Activated T-helper 2 cell treated with anti-CD3 and anti-CD28 coated beads, Interferon-gamma antibody, Interleukin-2, Interleukin-4, amounts not matched to agents 10 μg/mL and 5 μg/mL and 100 μg/mL, durations not matched to agents 14 hours and 24 hours and 36 hours (primary cell): ENCODE measurements around the gene CD40. TPM values are rescaled to one million over a fixed set of nuclear protein-coding genes. Genes with fewer than 3 reads are reported as not detected.

ENCODE experiments used
- DNase-seq: peaks from one replicate; pipeline ENCODE4 v3.0.0; 2021; ENCODE audit warnings: low spot score
- H3K27ac Mint-ChIP-seq: one replicate; pipeline ENCODE4 v1.8.0; 2021; ENCODE audit warnings: mixed read lengths
- H3K27me3 Mint-ChIP-seq: one replicate; pipeline ENCODE4 v1.8.0; 2021; ENCODE audit warnings: low read depth, mixed read lengths
- H3K36me3 Mint-ChIP-seq: one replicate; pipeline ENCODE4 v1.8.0; 2021; ENCODE audit warnings: low read depth, mixed read lengths
- H3K4me1 Mint-ChIP-seq: one replicate; pipeline ENCODE4 v1.8.0; 2021; ENCODE audit warnings: low read depth, mixed read lengths
- H3K4me3 Mint-ChIP-seq: one replicate; pipeline ENCODE4 v1.8.0; 2021; ENCODE audit warnings: low read depth, mild to moderate bottlenecking, moderate library complexity, mixed read lengths
- H3K9me3 Mint-ChIP-seq: one replicate; pipeline ENCODE4 v1.8.0; 2021; ENCODE audit warnings: mixed read lengths
- intact Hi-C: fragments of 100-400 bp; cut with micrococcal nuclease; formaldehyde crosslinking; loops from one replicate; pipeline ENCODE4 v1.15.1; 2023
- total RNA-seq: library from RNA; stranded (reverse); gene quantifications from 2 replicates; pipeline ENCODE4 v1.2.3, GENCODE V29; 2022

CD40 gene
- total RNA-seq, 1 donor from 2014 or later, result 0.91 TPM

DNA sequence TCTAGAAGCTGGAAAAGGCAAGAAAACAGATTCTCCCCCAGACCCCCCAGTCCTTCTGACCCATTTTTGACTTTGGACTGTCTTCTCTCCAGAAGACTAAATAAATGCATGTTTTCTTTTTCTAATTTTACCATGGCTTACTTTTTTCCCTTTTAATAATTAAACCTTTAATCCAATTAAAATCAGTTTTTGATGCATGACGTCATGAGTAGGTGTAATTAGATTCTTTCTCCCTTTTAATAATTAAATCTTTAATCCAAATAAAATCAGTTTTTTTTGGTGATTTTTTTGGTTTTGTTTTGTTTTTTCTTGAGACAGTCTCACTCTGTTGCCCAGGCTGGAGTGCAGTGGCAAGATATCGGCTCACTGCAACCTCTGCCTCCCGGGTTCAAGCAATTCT, 15.2 kb upstream of the CD40 start:
- Mint-ChIP-seq H3K9me3 (no peaks in the 10 kb centered on the region), H3K27ac (no peak overlapping the region), H3K4me1 (no peaks in the 10 kb centered on the region), H3K36me3 (no peaks in the 10 kb centered on the region), H3K4me3 (no peak overlapping the region), H3K27me3 (peaks cover 53% of the 10 kb centered on the region)
- intact Hi-C loops, result no loop called here
- DNase-seq, result no peak

DNA sequence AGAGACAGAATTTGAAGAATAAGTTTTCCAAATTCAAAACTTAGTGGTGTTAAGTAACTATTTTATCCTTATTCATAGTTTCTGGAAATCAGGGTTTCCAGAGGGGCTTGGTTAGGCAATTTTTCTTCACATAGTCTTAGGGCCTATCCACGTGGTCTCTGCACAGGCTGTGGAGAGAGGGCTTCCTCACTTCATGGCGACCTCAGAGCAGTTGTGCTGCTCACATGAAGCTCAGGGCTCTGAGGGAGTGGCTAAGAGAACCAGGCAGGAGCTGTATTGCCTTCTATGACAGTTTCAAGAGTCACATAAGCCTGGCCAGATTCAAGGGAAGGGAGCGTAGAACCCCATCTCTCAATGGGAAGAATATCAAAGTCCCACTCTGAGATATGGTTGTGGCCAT, 13.9 kb upstream of the CD40 start:
- no peak for DNase-seq
- H3K27me3 Mint-ChIP-seq, result peaks cover 58% of the 10 kb centered on the region
- H3K4me3 Mint-ChIP-seq, result no peak overlapping the region
- no peak overlapping the region for H3K27ac Mint-ChIP-seq
- H3K36me3 Mint-ChIP-seq, result no peaks in the 10 kb centered on the region
- no peaks in the 10 kb centered on the region for H3K9me3 Mint-ChIP-seq
- intact Hi-C loops, result no loop called here
- H3K4me1 Mint-ChIP-seq, result peaks cover 1% of the 10 kb centered on the region

DNA sequence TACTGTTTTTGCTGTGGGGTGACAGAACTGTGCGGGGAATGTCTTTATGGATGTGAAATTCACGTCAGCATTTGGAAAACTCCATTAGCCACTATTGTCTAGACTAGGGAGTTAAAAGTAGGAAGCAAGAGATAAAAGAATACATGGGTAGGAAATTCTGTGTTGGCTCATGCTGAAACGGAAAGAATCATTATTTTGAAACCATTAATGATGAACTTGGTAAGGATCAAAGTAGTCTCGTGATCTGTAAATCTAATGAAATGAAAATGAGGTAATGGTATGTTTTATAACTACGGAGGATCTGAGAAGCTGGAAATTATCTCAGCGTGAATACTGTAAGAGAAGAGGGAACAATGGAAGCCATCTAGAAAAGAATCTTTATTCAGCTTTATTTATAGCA, 11.1 kb upstream of the CD40 start:
- intact Hi-C loops, result no loop called here

DNA sequence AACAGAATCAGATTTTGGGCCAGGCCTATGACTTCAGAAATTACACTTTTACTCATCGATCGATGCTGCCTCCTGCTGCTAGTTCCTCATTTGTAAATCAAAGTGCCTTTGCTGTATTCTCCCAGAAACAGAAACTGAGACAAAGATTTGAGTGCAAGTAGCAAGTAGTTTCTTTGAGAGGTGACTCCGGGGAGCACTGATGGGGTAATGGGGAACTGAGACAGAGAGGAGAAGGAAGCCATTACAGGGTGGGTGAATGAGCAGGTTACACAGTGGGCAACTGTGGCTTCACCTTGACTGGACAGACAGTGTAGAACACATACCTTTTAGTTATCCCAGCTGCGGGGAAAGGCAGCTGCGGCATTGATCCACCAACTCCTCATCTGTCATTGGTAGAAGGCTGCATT, 9.7 kb upstream of the CD40 start:
- peaks cover 8% of the 10 kb centered on the region for H3K4me1 Mint-ChIP-seq
- H3K9me3 Mint-ChIP-seq, result no peaks in the 10 kb centered on the region
- H3K27ac Mint-ChIP-seq, result no peak overlapping the region
- H3K27me3 Mint-ChIP-seq, result peaks cover 58% of the 10 kb centered on the region
- intact Hi-C loops, result no loop called here
- DNase-seq, result no peak
- H3K36me3 Mint-ChIP-seq, result no peaks in the 10 kb centered on the region
- no peak overlapping the region for H3K4me3 Mint-ChIP-seq

More for the DNA sequence above, 11.1 kb upstream of the CD40 start:
- DNase-seq, result no peak
- Mint-ChIP-seq H3K4me1 (peaks cover 8% of the 10 kb centered on the region), H3K9me3 (no peaks in the 10 kb centered on the region), H3K36me3 (no peaks in the 10 kb centered on the region), H3K27ac (no peak overlapping the region), H3K4me3 (no peak overlapping the region), H3K27me3 (peaks cover 63% of the 10 kb centered on the region)

DNA sequence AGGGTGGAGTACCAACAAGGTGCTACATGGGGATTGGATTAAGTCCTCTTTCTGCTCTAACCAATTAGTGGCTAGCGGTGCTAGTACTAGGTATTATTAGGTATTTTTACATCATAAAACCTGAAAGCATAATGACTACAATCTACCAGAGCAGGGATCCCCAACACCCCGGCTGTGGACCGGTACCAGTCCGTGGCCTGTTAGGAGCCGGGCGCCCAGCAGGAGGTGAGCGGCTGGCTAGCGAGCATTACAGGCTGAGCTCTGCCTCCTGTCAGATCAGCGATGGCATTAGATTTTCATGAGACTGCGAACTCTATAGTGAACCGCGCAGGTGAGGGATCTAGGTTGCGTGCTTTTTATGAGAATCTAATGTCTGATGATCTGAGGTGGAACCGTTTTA, 9.1 kb upstream of the CD40 start:
- Mint-ChIP-seq H3K27me3 (peaks cover 62% of the 10 kb centered on the region), H3K36me3 (no peaks in the 10 kb centered on the region), H3K27ac (no peak overlapping the region), H3K9me3 (no peaks in the 10 kb centered on the region), H3K4me3 (no peak overlapping the region), H3K4me1 (peaks cover 8% of the 10 kb centered on the region)
- intact Hi-C loops, result no loop called here
- no peak for DNase-seq

DNA sequence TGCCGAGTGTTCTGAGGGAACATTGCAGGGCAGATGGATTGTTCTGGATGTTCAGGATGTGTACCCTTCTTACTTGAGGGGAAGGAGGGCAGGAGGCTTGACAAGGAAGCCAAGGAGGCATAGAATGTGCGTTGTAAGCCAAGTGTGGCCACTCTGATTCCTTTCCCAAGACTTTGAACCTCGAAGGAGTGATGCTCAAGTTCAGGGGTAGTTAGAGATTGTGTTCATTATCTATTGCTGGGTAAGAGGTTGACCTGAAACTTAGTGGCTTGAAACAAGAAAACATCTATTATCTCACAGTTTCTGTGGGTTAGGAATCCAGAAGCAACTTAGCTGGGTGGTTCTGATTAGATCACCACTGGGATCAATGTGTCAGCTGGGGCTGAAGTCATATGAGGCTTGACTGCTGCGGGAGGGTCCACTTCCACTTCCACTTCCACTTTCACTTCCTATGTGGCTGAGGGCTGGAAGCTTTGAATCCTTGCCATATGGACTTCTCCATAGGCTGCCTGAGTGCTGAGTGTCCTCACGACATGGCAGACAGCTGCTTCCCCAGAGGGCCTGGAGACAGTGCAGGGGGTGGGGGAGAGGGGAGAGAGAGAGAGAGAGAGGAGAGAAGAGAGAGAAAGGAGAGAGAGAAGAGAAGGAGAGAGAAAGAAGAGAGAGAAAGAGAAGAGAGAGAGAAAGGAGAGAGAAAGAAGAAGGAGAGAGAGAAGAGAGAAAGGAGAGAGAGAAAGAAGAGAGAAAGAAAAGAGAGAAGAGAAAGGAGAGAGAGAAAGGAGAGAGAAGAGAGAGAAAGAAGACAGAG, 6.9 kb upstream of the CD40 start:
- no peak for DNase-seq
- H3K27ac Mint-ChIP-seq, result no peak overlapping the region
- intact Hi-C loops, result no loop called here
- H3K27me3 Mint-ChIP-seq, result peaks cover 66% of the 10 kb centered on the region
- no peak overlapping the region for H3K4me3 Mint-ChIP-seq
- no peaks in the 10 kb centered on the region for H3K9me3 Mint-ChIP-seq
- peaks cover 8% of the 10 kb centered on the region for H3K4me1 Mint-ChIP-seq
- no peaks in the 10 kb centered on the region for H3K36me3 Mint-ChIP-seq

DNA sequence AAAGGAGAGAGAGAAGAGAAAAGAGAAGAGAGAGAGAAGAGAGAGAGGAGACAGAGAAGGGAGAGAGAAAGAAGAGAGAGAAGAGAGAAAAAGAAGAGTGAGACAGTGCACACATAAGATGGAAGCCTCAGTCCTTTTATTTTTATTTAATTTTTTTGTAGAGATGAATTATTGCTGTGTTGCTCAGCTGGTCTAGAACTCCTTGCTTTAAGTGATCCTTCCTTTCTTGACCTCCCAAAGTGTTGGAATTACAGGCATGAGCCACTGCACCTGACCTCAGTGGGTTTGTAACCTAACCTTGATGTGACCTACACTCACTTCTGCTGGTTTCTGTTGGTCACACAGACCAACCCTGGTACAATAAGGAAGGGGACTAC, 6.3 kb upstream of the CD40 start:
- intact Hi-C loops, result no loop called here
- Mint-ChIP-seq H3K4me1 (peaks cover 8% of the 10 kb centered on the region), H3K36me3 (no peaks in the 10 kb centered on the region), H3K27me3 (peaks cover 63% of the 10 kb centered on the region), H3K9me3 (no peaks in the 10 kb centered on the region), H3K27ac (no peak overlapping the region), H3K4me3 (no peak overlapping the region)
- no peak for DNase-seq

DNA sequence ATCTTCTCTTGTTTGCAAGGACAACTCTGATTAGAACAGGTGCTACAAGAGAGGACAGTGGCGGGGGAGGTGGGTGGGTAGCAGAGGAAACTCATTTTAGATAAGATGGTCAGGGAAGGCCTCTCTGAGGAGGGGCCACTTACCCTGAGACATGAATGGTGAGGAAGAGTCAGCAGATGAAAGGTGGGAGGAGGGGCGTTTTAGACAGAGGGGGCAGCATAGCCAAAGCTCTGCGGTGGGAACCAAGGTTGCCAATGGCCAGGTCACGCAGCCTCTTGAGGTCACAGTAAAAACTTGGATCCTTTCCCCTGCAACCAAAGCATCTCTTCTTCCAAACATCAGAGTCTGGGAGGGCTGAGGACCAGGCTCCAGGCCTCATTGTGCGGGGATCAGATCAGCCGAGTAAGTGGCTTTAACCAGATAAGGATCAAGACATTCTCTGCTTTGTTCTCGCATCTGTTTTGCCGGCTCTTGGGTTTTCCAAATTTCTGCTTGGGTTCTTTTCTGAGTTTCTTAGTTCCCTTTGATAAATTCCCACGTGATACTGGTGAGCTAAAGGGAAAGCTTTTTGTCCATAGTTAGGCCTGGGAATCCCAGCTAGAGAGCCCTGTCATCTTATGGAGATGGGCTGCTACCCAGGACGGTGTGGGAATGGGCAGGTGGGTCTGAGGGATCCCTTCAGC, 5.5 kb upstream of the CD40 start:
- DNase-seq, result no peak
- Mint-ChIP-seq H3K36me3 (no peaks in the 10 kb centered on the region), H3K4me3 (no peak overlapping the region), H3K9me3 (no peaks in the 10 kb centered on the region), H3K27ac (no peak overlapping the region), H3K27me3 (peaks cover 57% of the 10 kb centered on the region), H3K4me1 (peaks cover 8% of the 10 kb centered on the region)
- intact Hi-C loops, result no loop called here

DNA sequence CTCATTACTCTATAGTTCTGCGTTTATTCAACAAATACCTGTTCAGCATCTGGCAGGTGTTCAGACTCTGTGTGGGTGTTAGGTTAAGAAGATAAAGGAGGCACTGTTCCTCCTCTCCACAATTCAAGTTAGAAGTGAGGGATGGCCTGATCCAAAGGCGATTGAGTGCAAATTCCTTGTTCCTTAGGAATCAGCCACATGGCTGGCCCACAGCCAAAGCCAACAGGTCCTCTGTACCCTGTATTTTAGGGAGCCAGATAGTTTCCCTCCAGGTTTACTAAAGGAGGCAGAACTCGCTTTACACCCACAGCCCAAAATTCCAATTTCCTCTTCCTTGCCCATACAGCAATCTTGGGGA, 5.0 kb upstream of the CD40 start:
- intact Hi-C loops, result no loop called here
- Mint-ChIP-seq H3K36me3 (no peaks in the 10 kb centered on the region), H3K9me3 (no peaks in the 10 kb centered on the region), H3K4me3 (no peak overlapping the region), H3K27me3 (peaks cover 56% of the 10 kb centered on the region), H3K27ac (no peak overlapping the region), H3K4me1 (peaks cover 8% of the 10 kb centered on the region)
- no peak for DNase-seq

DNA sequence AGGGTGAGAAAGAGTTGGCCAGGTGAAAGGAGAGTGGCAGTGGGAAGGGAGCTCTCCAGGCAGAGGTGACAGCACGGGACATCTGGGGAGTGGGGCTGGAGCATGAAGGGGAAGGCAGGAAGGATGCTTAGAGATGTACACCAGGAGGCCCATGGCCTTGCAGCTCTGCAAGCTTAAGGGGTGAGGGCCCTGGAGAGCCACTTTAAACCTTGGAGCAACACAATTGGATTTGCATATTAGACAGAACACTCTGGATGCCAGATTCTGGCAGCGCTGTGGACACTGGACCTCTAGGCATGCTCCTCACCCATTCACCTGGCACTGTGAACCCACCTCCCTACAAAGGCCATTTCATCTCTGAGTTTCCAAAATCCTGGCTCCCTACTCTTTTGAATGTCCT, 3.7 kb upstream of the CD40 start:
- Mint-ChIP-seq H3K27me3 (peaks cover 48% of the 10 kb centered on the region), H3K4me3 (no peak overlapping the region), H3K36me3 (no peaks in the 10 kb centered on the region), H3K27ac (no peak overlapping the region), H3K4me1 (peaks cover 9% of the 10 kb centered on the region), H3K9me3 (no peaks in the 10 kb centered on the region)
- DNase-seq, result no peak
- intact Hi-C loops, result no loop called here

DNA sequence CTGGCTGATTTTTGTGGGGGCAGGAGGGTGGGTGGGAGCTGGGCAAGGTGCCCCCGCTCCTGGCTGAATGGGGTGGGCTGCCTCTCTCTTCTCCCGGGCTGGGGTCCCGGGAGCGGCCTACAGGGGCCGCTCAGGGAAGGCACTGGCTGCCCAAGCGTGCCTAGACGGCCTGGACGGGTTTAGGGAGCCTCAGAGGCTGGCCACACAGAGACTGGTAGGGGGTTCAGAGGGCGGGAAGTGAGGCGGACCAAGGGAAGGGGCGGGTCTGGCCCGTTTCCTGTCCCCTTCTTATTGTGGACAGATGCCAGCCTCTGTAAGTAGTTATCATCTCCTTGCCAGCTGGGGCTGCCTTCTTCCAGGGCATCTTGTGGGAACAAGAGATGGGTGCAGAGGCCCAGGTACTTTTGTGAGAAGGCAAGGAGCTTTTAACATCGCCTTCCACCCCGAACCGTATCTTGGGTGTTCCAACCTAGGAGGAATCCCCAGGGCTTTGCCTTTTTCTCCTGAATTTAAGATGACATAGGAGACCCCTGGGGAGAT, 437 bp downstream of the CD40 start:
- DNase-seq, result no peak
- Mint-ChIP-seq H3K4me3 (no peak overlapping the region), H3K9me3 (no peaks in the 10 kb centered on the region), H3K27ac (no peak overlapping the region), H3K36me3 (no peaks in the 10 kb centered on the region), H3K27me3 (peaks cover 30% of the 10 kb centered on the region), H3K4me1 (peaks cover 4% of the 10 kb centered on the region)
- intact Hi-C loops, result no loop called here

DNA sequence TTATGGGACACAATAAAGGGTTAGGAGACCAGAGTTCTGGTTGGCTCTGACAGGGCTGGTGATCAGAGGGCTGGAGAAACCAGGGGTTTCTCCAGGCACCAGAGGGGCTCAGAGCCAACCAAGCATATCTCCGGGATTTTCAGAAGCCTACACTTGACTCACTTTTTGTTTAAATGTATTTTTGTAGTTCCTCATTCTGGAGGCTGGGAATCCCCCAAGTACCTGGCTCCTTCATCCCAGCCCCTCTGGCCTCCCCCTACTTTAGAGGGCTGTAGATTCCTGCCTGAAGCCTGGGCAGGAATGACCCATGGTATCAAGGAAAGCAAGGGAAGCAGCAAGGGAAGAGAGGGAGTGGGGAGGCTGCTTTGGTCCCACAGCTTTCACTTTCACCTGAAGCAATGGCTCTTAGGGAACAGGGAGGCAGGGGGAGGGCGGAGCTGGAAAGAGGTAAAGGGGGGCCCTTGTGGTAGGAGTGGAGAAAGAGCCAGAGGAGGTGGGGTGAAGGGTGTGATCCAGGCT, 973 bp downstream of the CD40 start:
- Mint-ChIP-seq H3K27ac (no peak overlapping the region), H3K9me3 (no peaks in the 10 kb centered on the region), H3K4me3 (no peak overlapping the region), H3K36me3 (no peaks in the 10 kb centered on the region), H3K27me3 (peaks cover 24% of the 10 kb centered on the region), H3K4me1 (peaks cover 4% of the 10 kb centered on the region)
- intact Hi-C loops, result no loop called here
- DNase-seq, result no peak

DNA sequence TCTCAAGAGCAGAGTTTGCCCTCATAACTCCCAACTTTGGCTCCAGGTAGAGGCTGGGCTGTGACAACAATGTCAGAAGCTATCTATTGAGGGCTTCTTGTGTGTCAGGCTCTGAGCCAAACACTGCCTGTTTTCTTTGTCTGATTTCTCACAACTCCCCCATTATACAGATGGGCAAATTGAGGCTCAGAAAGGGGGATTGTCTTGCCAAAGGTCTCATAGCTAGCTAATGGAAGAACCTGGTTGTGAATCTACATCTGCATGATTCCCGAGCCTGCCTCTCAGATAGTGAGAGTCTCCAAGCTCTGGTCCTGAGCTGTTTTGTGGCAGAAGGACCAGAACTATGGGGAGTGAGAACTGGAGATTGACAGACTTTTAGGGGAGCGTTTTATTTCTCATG, 1.4 kb downstream of the CD40 start:
- no peak overlapping the region for H3K4me3 Mint-ChIP-seq
- intact Hi-C loops, result no loop called here
- peaks cover 21% of the 10 kb centered on the region for H3K27me3 Mint-ChIP-seq
- no peaks in the 10 kb centered on the region for H3K9me3 Mint-ChIP-seq
- no peaks in the 10 kb centered on the region for H3K36me3 Mint-ChIP-seq
- peaks cover 4% of the 10 kb centered on the region for H3K4me1 Mint-ChIP-seq
- H3K27ac Mint-ChIP-seq, result no peak overlapping the region
- no peak for DNase-seq
